Psoas muscle (tissue), 8 donors: Measurements from ENCODE around the gene THAP8. TPM values are rescaled to one million over a fixed set of nuclear protein-coding genes. Genes with fewer than 3 reads are reported as not detected.

Experiments
- ATAC-seq, 4 donors: fragments of 200-7000 bp; cut with Tn5 transposase; one replicate each; pipeline ENCODE4 v1.9.1; 2020; ENCODE audit warnings: moderate library complexity in 3 of 4, mild to moderate bottlenecking in 2 of 4
- DNase-seq, 2 donors: peaks; one replicate each; pipeline ENCODE4 v3.0.0-alpha.2; 2020
- H3K27ac ChIP-seq: fragments of 200-600 bp; one replicate; pipeline ENCODE4 v1.8.0; 2022
- H3K27me3 ChIP-seq, 3 donors: fragments of 200-600 bp in 1 of 3; one replicate each; pipeline versions ENCODE4 v1.6.1 to v1.8.0; 2013 to 2022; ENCODE audit warnings: low read length in 2 of 3, mild to moderate bottlenecking in 2 of 3, moderate library complexity in 1 of 3; ENCODE audit not compliant: insufficient read depth in 3 of 3
- H3K36me3 ChIP-seq, 2 donors: fragments of 200-600 bp in 1 of 2; one replicate each; pipeline versions ENCODE4 v1.6.1 to v1.8.0; 2013 to 2022; ENCODE audit warnings: low read depth in 1 of 2, mild to moderate bottlenecking in 1 of 2, moderate library complexity in 1 of 2; ENCODE audit not compliant: insufficient read depth in 1 of 2
- H3K4me1 ChIP-seq: fragments of 200-600 bp; one replicate; pipeline ENCODE4 v1.8.0; 2022
- H3K4me3 ChIP-seq: fragments of 200-600 bp; one replicate; pipeline ENCODE4 v1.8.0; 2022; ENCODE audit warnings: mild to moderate bottlenecking
- H3K9me3 ChIP-seq: fragments of 200-600 bp; one replicate; pipeline ENCODE4 v1.8.0; 2022
- WGBS, 3 donors: extraction: QIAGEN DNeasy Blood & Tissue Kit; methylation state at CpG; one replicate each; pipeline versions ENCODE4 v1.1.6 to v1.1.7; 2013; 5-methylcytosine and 5-hydroxymethylcytosine counted together
- intact Hi-C, 2 donors: fragments of 100-400 bp; cut with DNase I; formaldehyde crosslinking; loops; one replicate each; pipeline versions ENCODE4 v1.11.0 to v1.14.2; 2022
- polyA plus RNA-seq, 3 donors: library from polyadenylated mRNA; stranded (reverse); fragments of 200-250 nt; gene quantifications; one replicate each; pipeline ENCODE4 v1.2.3, GENCODE V29; 2013
- total RNA-seq, 4 donors: library from RNA; stranded (reverse); fragmentation: NEBNext Ultra II Directional in 2 of 4; extraction: Animal tissue kit (Norgen Biotek cat#: 25700) in 2 of 4; gene quantifications; one replicate each; pipeline versions ENCODE4 v1.2.1 to v1.2.4, GENCODE V29; 2021 to 2023
- TF ChIP-seq, protein P1 (sequence below): fragments of 200-600 bp; IDR thresholded peaks from one replicate; pipeline ENCODE4 v1.8.0; 2022; ENCODE audit warnings: antibody characterized with exemption
- donor health status: healthy with polysubstance abuse.
- donor health status: DM: no; HTN: no; CAD: no; lungs with moderate emphysema.
- donor health status: Bipolar disorder and iron deficiency.
- donor health status: healthy.
- donor health status: DM: yes; HTN: yes; CAD: no.
- donor health status: DM: no; HTN: no; CAD: no.
- donor health status: DM: no; HTN: no; CAD: no.
- donor health status: DM: yes; HTN: yes; CAD: no.

Gene THAP8
- total and polyA plus RNA-seq, 7 donors: 1.9 to 9.6 (median 3.6) TPM

DNA sequence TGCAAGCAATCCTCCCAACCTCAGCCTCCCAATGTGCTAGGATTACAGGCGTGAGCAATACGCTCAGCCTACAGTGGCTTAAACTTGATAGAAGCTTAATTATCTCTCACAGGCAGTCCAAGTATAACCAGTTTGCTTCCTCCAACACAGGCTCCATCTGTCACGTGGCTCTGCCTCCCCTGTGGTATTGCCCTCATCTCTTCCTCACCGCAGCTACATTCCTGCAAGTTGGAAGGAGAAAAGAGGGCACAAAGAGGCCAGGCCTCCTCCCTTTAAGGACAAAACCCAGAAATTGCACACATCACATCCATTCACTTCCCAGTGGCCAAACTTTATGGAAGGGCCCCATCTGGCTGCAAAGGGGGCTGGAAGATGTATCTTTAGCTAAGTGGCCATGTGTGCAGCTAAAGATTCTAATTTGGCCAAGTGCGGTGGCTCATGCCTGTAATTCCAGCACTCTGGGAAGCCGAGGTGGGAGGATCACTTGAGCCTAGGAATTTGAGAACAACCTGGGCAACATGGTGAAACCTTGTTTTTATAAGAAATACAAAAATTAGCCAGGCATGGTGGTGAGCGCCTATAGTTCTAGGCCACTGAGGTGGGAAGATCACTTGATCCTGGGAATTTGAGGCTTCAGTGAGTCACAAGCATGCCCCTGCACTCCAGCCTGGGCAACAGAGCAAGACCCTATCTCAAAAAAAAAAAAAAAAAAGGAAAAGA lies 62.2 kb downstream of the THAP8 start:
- Histone ChIP-seq H3K4me1 (peaks cover 20% of the 10 kb centered on the region), H3K36me3 (peaks cover 0 to 2% of the 10 kb centered on the region in 2 donors), H3K9me3 (peaks cover 2% of the 10 kb centered on the region), H3K27ac (no peak overlapping the region), H3K4me3 (no peak overlapping the region), H3K27me3 (peaks cover 0 to 5% (median 4%) of the 10 kb centered on the region in 3 donors)
- DNase-seq: no peak
- ATAC-seq: no peak
- WGBS, 3 donors: 72 to 79% (median 75%) methylated on average over 7 of the region's 7 CpGs
- TF ChIP-seq, protein P1, sequence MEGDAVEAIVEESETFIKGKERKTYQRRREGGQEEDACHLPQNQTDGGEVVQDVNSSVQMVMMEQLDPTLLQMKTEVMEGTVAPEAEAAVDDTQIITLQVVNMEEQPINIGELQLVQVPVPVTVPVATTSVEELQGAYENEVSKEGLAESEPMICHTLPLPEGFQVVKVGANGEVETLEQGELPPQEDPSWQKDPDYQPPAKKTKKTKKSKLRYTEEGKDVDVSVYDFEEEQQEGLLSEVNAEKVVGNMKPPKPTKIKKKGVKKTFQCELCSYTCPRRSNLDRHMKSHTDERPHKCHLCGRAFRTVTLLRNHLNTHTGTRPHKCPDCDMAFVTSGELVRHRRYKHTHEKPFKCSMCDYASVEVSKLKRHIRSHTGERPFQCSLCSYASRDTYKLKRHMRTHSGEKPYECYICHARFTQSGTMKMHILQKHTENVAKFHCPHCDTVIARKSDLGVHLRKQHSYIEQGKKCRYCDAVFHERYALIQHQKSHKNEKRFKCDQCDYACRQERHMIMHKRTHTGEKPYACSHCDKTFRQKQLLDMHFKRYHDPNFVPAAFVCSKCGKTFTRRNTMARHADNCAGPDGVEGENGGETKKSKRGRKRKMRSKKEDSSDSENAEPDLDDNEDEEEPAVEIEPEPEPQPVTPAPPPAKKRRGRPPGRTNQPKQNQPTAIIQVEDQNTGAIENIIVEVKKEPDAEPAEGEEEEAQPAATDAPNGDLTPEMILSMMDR: no peak
- intact Hi-C loops: loop anchor here in 1 of 2 donors (10.0 kb wide), 1 partner anchor 123 kb away; the partner anchor contains the start of genes OVOL3, POLR2I and TBCB

DNA sequence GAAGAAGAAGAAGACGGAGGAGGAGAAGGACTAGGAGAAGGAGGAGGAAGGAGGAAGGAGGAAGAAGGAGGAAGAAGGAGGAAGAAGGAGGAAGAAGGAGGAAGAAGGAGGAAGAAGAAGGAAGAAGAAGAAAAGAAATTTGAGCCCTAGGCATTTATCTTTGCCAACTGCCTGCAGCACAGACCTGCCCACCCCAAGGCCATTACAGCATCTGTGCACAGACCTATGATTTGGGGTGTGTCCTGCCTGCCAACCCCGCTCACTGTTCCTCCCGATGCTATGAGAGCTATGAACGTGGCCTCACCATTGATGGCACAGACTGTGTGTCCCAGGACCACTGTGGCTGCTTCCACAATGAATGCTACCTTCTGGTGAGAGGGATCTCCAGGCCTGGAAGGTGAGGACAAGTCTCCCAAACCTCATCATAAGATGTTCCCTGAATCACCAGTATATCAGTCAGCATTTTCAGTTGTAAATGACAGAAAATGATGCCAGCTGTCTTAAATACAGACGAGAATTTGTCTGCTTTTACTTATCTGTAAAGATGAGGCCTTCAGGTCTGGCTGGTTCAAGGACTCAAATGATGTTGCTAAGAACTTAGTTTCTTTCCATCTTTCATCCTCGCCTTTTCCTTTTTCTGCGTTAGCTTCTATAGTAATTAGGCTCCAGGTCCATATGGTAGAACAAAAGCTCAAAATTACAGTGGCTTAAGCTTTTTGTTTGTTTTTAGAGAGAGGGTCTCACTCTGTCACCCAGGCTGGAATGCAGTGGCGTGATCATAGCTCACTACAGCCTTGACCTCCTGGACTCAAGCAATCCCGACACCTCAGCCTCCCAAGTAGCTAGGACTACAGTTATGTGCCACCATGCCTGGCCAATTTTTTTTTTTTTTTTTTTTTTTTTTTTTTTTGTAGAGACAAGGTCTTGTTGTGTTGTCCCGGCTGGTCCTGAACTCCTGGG lies 63.0 kb downstream of the THAP8 start:
- Histone ChIP-seq H3K36me3 (no peaks in the 10 kb centered on the region), H3K4me3 (no peak overlapping the region), H3K9me3 (peaks cover 2% of the 10 kb centered on the region), H3K27ac (no peak overlapping the region), H3K4me1 (peaks cover 11% of the 10 kb centered on the region), H3K27me3 (peaks cover 0 to 12% (median 6%) of the 10 kb centered on the region in 3 donors)
- ATAC-seq: no peak
- TF ChIP-seq, protein P1: no peak
- WGBS, 3 donors: 78 to 79% (median 78%) methylated on average over 10 of the region's 10 CpGs
- DNase-seq: no peak
- intact Hi-C loops: loop anchor here in 1 of 2 donors (10.0 kb wide), 1 partner anchor 124 kb away; the partner anchor contains the start of genes OVOL3, POLR2I and TBCB

DNA sequence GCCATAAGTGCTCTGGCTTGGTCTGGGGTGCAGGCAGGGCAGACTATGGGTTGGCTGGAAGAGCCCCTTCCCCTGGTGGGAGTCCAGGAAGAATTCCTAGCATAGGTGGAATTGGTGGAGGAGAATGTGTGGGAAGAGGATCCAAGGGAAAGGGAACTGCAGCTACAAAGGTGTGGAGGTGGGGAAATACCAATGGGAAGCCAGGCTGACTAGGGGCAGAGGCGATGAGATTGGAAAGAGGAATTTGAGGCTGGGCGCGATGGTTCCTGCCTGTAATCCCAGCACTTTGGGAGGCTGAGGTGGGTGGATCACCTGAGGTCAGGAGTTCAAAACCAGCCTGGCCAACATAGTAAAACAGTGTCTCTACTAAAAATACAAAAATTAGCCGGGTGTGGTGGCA lies 63.9 kb downstream of the THAP8 start:
- intact Hi-C loops: loop anchor here in 1 of 2 donors (10.0 kb wide), 1 partner anchor 125 kb away; the partner anchor contains the start of genes OVOL3, POLR2I and TBCB
- no peak overlapping the region for H3K27ac ChIP-seq
- peaks cover 0 to 19% (median 9%) of the 10 kb centered on the region in 3 donors for H3K27me3 ChIP-seq
- no peak for ATAC-seq
- no peaks in the 10 kb centered on the region for H3K36me3 ChIP-seq
- peaks cover 2% of the 10 kb centered on the region for H3K9me3 ChIP-seq
- TF ChIP-seq, protein P1: no peak
- 87 to 92% (median 87%) methylated on average over 4 of the region's 4 CpGs for WGBS, 3 donors
- peaks cover 6% of the 10 kb centered on the region for H3K4me1 ChIP-seq
- no peak overlapping the region for H3K4me3 ChIP-seq
- DNase-seq: no peak

DNA sequence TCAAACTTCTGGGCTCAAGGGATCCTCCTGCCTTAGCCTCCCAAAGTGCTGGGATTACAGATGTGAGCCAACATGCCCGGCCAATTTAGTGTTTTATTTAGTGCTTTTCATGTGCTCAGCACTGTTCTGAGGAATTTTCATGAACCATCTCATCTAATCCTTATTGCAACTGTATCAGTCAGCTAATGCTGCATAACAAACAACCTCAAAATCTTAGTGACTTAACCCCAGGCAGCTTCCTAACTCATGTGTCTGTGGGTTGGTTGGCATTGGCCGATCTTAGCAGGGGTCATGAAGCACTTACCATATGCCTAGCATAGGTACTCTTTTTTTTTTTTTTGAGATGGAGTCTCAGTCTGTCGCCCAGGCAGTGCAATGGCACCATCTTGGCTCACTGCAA lies 65.3 kb downstream of the THAP8 start:
- no peak overlapping the region for H3K27ac ChIP-seq
- DNase-seq (no peak), ATAC-seq (no peak)
- 84 to 86% (median 85%) methylated on average over 3 of the region's 3 CpGs for WGBS, 3 donors
- H3K9me3 ChIP-seq: peaks cover 2% of the 10 kb centered on the region
- no peaks in the 10 kb centered on the region for H3K4me1 ChIP-seq
- intact Hi-C loops: no loop called here
- TF ChIP-seq, protein P1: no peak
- no peak overlapping the region for H3K4me3 ChIP-seq
- H3K36me3 ChIP-seq: no peaks in the 10 kb centered on the region
- peaks cover 0 to 26% (median 12%) of the 10 kb centered on the region in 3 donors for H3K27me3 ChIP-seq
